Colonic mucosa (tissue), 4 donors: ENCODE results near the gene SFI1. TPM values are rescaled to one million over a fixed set of nuclear protein-coding genes. Genes with fewer than 3 reads are reported as not detected.

Experiments
- DNase-seq: peaks from one replicate; pipeline ENCODE4 v3.0.0-alpha.2; 2020
- H3K27ac ChIP-seq: fragments of 200-600 bp; one replicate; pipeline ENCODE4 v1.8.0; 2021
- H3K27me3 ChIP-seq: fragments of 200-600 bp; one replicate; pipeline ENCODE4 v1.8.0; 2021
- H3K36me3 ChIP-seq: fragments of 200-600 bp; one replicate; pipeline ENCODE4 v1.8.0; 2021
- H3K4me1 ChIP-seq: fragments of 200-600 bp; one replicate; pipeline ENCODE4 v1.8.0; 2021; ENCODE audit warnings: mild to moderate bottlenecking
- H3K4me3 ChIP-seq: fragments of 200-600 bp; one replicate; pipeline ENCODE4 v1.8.0; 2021
- H3K9ac ChIP-seq, 2 donors: one replicate each; pipeline ENCODE4 v1.7.0; 2013; ENCODE audit warnings: control low read depth in 2 of 2, low read depth in 2 of 2, low read length in 2 of 2
- H3K9me3 ChIP-seq: fragments of 200-600 bp; one replicate; pipeline ENCODE4 v1.8.0; 2021
- CTCF ChIP-seq: fragments of 200-600 bp; IDR thresholded peaks from one replicate; pipeline ENCODE4 v1.8.0; 2022; ENCODE audit warnings: antibody characterized with exemption, mild to moderate bottlenecking
- intact Hi-C: fragments of 100-400 bp; cut with DNase I; formaldehyde crosslinking; loops from one replicate; pipeline ENCODE4 v1.14.1; 2022
- total RNA-seq, 2 donors: library from RNA; stranded (reverse); fragmentation: NEBNext Ultra II Directional in 1 of 2; extraction: Animal tissue kit (Norgen Biotek cat#: 25700) in 1 of 2; gene quantifications; one replicate each; pipeline ENCODE4 v1.2.1, GENCODE V29; 2021
- donor health status: healthy.
- donor health status: DM: no; HTN: no; CAD: no.
- donor health status: DM: no; HTN: no; CAD: no.

SFI1 gene
- total RNA-seq, 2 donors from 2014 or later, result 24.1 to 47.8 TPM

- Histone ChIP-seq H3K27me3 (no peaks in the 10 kb centered on the region), H3K4me1 (peaks cover 14% of the 10 kb centered on the region), H3K9ac (peak overlapping the region; percentile 68 to 70), H3K9me3 (no peaks in the 10 kb centered on the region), H3K36me3 (no peaks in the 10 kb centered on the region), H3K4me3 (peak overlapping the region; percentile 62), H3K27ac (peak overlapping the region; percentile 70)
- peak; percentile 73 for DNase-seq
- intact Hi-C loops, result no loop called here
- no peak for TF ChIP-seq CTCF
These were observed 134.3 kb downstream of the SFI1 start for GRCh38 chr22:31630331-31631329.

- Histone ChIP-seq H3K9ac (peak overlapping the region; percentile 68 to 70), H3K27ac (peak overlapping the region; percentile 70), H3K27me3 (no peaks in the 10 kb centered on the region), H3K4me1 (peaks cover 16% of the 10 kb centered on the region), H3K4me3 (no peak overlapping the region), H3K36me3 (no peaks in the 10 kb centered on the region), H3K9me3 (no peaks in the 10 kb centered on the region)
- DNase-seq, result no peak
- TF ChIP-seq CTCF, result no peak
- intact Hi-C loops, result no loop called here
These were observed 135.1 kb downstream of the SFI1 start for GRCh38 chr22:31631436-31631835.

- no peak overlapping the region for H3K27ac ChIP-seq
- intact Hi-C loops, result no loop called here
- peaks cover 27% of the 10 kb centered on the region for H3K4me1 ChIP-seq
- H3K27me3 ChIP-seq, result no peaks in the 10 kb centered on the region
- DNase-seq, result no peak
- TF ChIP-seq CTCF, result no peak
- no peak overlapping the region for H3K4me3 ChIP-seq
- H3K36me3 ChIP-seq, result no peaks in the 10 kb centered on the region
- no peaks in the 10 kb centered on the region for H3K9me3 ChIP-seq
- H3K9ac ChIP-seq, result no peak overlapping the region
These were observed 139.4 kb downstream of the SFI1 start for GRCh38 chr22:31635638-31636306.

GRCh38 chr22:31637447-31637890 lies 141.1 kb downstream of the SFI1 start:
- H3K4me3 ChIP-seq, result no peak overlapping the region
- no peaks in the 10 kb centered on the region for H3K27me3 ChIP-seq
- H3K9me3 ChIP-seq, result no peaks in the 10 kb centered on the region
- peaks cover 27% of the 10 kb centered on the region for H3K4me1 ChIP-seq
- no peaks in the 10 kb centered on the region for H3K36me3 ChIP-seq
- intact Hi-C loops, result no loop called here
- H3K9ac ChIP-seq, result peak overlapping the region in 1 of 2 donors; percentile 46
- H3K27ac ChIP-seq, result peak overlapping the region; percentile 37
- TF ChIP-seq CTCF, result no peak
- no peak for DNase-seq

GRCh38 chr22:31637891-31638618 lies 141.7 kb downstream of the SFI1 start:
- peaks cover 27% of the 10 kb centered on the region for H3K4me1 ChIP-seq

More at GRCh38 chr22:31637891-31638618, 141.7 kb downstream of the SFI1 start:
- TF ChIP-seq CTCF, result no peak
- H3K27ac ChIP-seq, result peak overlapping the region; percentile 37
- H3K27me3 ChIP-seq, result no peaks in the 10 kb centered on the region
- H3K9me3 ChIP-seq, result no peaks in the 10 kb centered on the region
- H3K4me3 ChIP-seq, result no peak overlapping the region
- H3K9ac ChIP-seq, result peak overlapping the region; percentile 43 to 46
- intact Hi-C loops, result no loop called here
- no peak for DNase-seq
- H3K36me3 ChIP-seq, result no peaks in the 10 kb centered on the region
